GM12878 (cell line): ENCODE results near the gene FOXA2.

ENCODE experiments used
- CHD1 ChIP-seq: IDR thresholded peaks from 2 replicates; pipeline ENCODE4 v1.6.1; 2012; ENCODE audit warnings: low read depth, low read length, improper control_type of control experiment
- CTCF ChIP-seq, 3 experiments: IDR thresholded peaks in 2 of 3; conservative IDR thresholded peaks in 1 of 3; 2 replicates each; pipeline ENCODE4 v1.5.1; 2011; ENCODE audit warnings: low read depth in 3 of 3, low read length in 3 of 3, mild to moderate bottlenecking in 3 of 3, control low read depth in 2 of 3, moderate library complexity in 2 of 3, inconsistent platforms in 1 of 3, mixed read lengths in 1 of 3; ENCODE audit not compliant: control insufficient read depth in 2 of 3, insufficient read depth in 1 of 3; ENCODE audit errors: extremely low read depth in 1 of 3
- E2F4 ChIP-seq: IDR thresholded peaks from 2 replicates; pipeline ENCODE4 v1.6.1; 2012; ENCODE audit warnings: low read depth, low read length, improper control_type of control experiment
- HDAC2 ChIP-seq: fragments of 200-600 bp; sonication (generic); IDR thresholded peaks from 2 replicates; pipeline ENCODE4 v1.6.1; 2017
- POLR2AphosphoS5 ChIP-seq: IDR thresholded peaks from 2 replicates; pipeline ENCODE4 v1.6.1; 2011; ENCODE audit warnings: mild to moderate bottlenecking, low read length, inconsistent platforms
- RFX5 ChIP-seq: IDR thresholded peaks from 2 replicates; pipeline ENCODE4 v1.6.1; 2011; ENCODE audit warnings: low read depth, low read length, improper control_type of control experiment
- SP1 ChIP-seq: IDR thresholded peaks from one replicate; pipeline ENCODE4 v1.6.1; 2011; ENCODE audit warnings: low read depth, low read length

- no peak for TF ChIP-seq CTCF (IDR thresholded peaks at IDR 0.05 in 2 of 3, conservative IDR thresholded peaks at IDR 0.05 in 1 of 3; ENCODE audit: control insufficient read depth in 2 of 3, extremely low read depth in 1 of 3, insufficient read depth in 1 of 3, low read depth in 3 of 3, low read length in 3 of 3)
- no peak for TF ChIP-seq HDAC2
- no peak for TF ChIP-seq POLR2AphosphoS5
- TF ChIP-seq E2F4 = no peak
- TF ChIP-seq CHD1 = no peak
- TF ChIP-seq SP1 = no peak
- no peak for TF ChIP-seq RFX5
Measured at GRCh38 chr20:22536141-22536828, 48.1 kb downstream of the FOXA2 start.
